DOHH2 (cell line): ENCODE measurements around the gene MYO1D.

Experiments
- H3F3A ChIP-seq: fragments of 200-600 bp; sonication (generic), shearing (Covaris generic); 2 replicates; pipeline ENCODE4 v1.6.0; 2016; ENCODE audit warnings: antibody characterized with exemption, mild to moderate bottlenecking; ENCODE audit not compliant: control insufficient read depth, insufficient read depth
- H3K27ac ChIP-seq: fragments of 200-600 bp; sonication (generic); 2 replicates; pipeline ENCODE4 v1.5.1; 2014; ENCODE audit warnings: low read depth, mild to moderate bottlenecking, low read length, moderate library complexity
- H3K27me3 ChIP-seq: fragments of 200-600 bp; sonication (generic); 2 replicates; pipeline ENCODE4 v1.6.1; 2014; ENCODE audit warnings: mild to moderate bottlenecking, low read length, mixed read lengths; ENCODE audit not compliant: control insufficient read depth
- H3K36me3 ChIP-seq: fragments of 200-600 bp; sonication (generic); 2 replicates; pipeline ENCODE4 v1.6.1; 2014; ENCODE audit warnings: mild to moderate bottlenecking, low read length, moderate library complexity, mixed read lengths; ENCODE audit not compliant: control insufficient read depth
- H3K4me1 ChIP-seq: fragments of 200-600 bp; sonication (generic); 2 replicates; pipeline ENCODE4 v1.6.1; 2014; ENCODE audit warnings: mild to moderate bottlenecking, low read length, mixed read lengths; ENCODE audit not compliant: control insufficient read depth
- H3K4me2 ChIP-seq: fragments of 200-600 bp; sonication (generic); 2 replicates; pipeline ENCODE4 v1.6.0; 2014; ENCODE audit warnings: mild to moderate bottlenecking, low read length, moderate library complexity
- H3K4me3 ChIP-seq: fragments of 200-600 bp; sonication (generic); 2 replicates; pipeline ENCODE4 v1.5.1; 2014; ENCODE audit warnings: mild to moderate bottlenecking, low read length, mixed read lengths
- H3K79me2 ChIP-seq: fragments of 200-600 bp; sonication (generic); 2 replicates; pipeline ENCODE4 v1.6.1; 2014; ENCODE audit warnings: mild to moderate bottlenecking, low read length, mixed read lengths; ENCODE audit not compliant: control insufficient read depth
- H3K9me2 ChIP-seq: fragments of 200-600 bp; sonication (generic); replicated peaks from 2 replicates; pipeline ENCODE4 v1.6.1; 2014; ENCODE audit warnings: mild to moderate bottlenecking, low read length, mixed read lengths; ENCODE audit not compliant: control insufficient read depth
- H3K9me3 ChIP-seq: fragments of 200-600 bp; sonication (generic); 2 replicates; pipeline ENCODE4 v1.6.1; 2014; ENCODE audit warnings: antibody characterized with exemption, low read length, mixed read lengths; ENCODE audit not compliant: control insufficient read depth, insufficient read depth
- H4K20me1 ChIP-seq: fragments of 200-600 bp; sonication (generic); 2 replicates; pipeline ENCODE4 v1.6.0; 2014; ENCODE audit warnings: low read depth, mild to moderate bottlenecking, antibody characterized with exemption, low read length, moderate library complexity; ENCODE audit not compliant: control insufficient read depth, insufficient read depth
- EZH2phosphoT487 ChIP-seq: fragments of 200-600 bp; sonication (generic); IDR thresholded peaks from 2 replicates; pipeline ENCODE4 v1.6.1; 2017; ENCODE audit warnings: borderline replicate concordance, mild to moderate bottlenecking, antibody characterized with exemption, low read length, moderate library complexity, mixed read lengths
- TF ChIP-seq, protein P1 (sequence below): fragments of 200-600 bp; sonication (generic); IDR thresholded peaks from one replicate; pipeline ENCODE4 v1.5.1; 2014; ENCODE audit warnings: antibody characterized with exemption, mild to moderate bottlenecking, low read depth, low read length; ENCODE audit not compliant: poor library complexity, severe bottlenecking

The MYO1D gene

DNA sequence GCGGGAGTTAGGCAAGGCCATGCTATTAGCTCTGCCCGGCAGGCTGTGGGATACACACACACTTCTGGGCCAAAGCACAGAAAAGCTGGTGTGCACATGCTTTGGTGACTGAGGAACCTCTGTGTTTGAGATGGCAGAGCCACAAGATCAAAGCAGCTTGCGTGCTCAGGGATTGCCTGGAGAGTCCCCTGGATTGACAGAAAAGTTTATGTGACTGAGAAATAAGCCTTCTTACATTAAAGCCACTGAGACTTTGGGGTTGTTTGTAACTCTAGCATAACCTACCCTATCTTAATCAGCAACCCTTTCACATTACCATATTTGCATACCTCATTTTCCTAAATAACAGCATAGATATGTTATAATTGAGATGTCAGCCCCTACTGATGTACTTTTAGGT lies 69.3 kb downstream of the MYO1D start:
- H3K4me2 ChIP-seq: no peak overlapping the region
- H3K9me3 ChIP-seq: no peaks in the 10 kb centered on the region
- no peaks in the 10 kb centered on the region for H3K4me1 ChIP-seq
- TF ChIP-seq, protein P1, sequence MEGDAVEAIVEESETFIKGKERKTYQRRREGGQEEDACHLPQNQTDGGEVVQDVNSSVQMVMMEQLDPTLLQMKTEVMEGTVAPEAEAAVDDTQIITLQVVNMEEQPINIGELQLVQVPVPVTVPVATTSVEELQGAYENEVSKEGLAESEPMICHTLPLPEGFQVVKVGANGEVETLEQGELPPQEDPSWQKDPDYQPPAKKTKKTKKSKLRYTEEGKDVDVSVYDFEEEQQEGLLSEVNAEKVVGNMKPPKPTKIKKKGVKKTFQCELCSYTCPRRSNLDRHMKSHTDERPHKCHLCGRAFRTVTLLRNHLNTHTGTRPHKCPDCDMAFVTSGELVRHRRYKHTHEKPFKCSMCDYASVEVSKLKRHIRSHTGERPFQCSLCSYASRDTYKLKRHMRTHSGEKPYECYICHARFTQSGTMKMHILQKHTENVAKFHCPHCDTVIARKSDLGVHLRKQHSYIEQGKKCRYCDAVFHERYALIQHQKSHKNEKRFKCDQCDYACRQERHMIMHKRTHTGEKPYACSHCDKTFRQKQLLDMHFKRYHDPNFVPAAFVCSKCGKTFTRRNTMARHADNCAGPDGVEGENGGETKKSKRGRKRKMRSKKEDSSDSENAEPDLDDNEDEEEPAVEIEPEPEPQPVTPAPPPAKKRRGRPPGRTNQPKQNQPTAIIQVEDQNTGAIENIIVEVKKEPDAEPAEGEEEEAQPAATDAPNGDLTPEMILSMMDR: no peak
- no peak for TF ChIP-seq EZH2phosphoT487
- no peaks in the 10 kb centered on the region; the same call in 1 of the 2 replicates for H3K27me3 ChIP-seq
- H3K4me3 ChIP-seq: no peak overlapping the region
- H3K36me3 ChIP-seq: no peaks in the 10 kb centered on the region
- no peaks in the 10 kb centered on the region for H3K79me2 ChIP-seq
- no peak overlapping the region for H3K27ac ChIP-seq
- no peaks in the 10 kb centered on the region for H4K20me1 ChIP-seq
- H3K9me2 ChIP-seq: no peaks in the 10 kb centered on the region
- no peaks in the 10 kb centered on the region for H3F3A ChIP-seq

DNA sequence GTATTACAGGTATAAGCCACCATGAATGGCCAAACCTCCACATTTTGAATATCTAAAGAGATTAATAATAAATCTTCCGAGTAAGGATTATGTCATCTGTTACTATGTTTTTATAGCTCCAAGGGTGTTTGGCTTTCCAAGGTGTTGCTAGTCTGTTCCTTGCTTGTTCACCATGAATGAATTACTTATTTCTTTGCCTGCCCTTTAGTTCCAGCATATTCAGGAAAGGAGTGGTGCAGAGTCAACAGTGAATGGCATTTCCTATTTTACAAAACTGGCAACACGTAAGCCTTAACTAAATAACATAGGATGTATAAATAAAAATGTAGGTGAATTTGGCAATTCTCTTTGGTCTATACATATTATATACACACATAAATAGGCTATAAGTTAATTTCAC lies 70.3 kb downstream of the MYO1D start:
- no peaks in the 10 kb centered on the region for H3K36me3 ChIP-seq
- no peaks in the 10 kb centered on the region for H3K79me2 ChIP-seq
- no peak overlapping the region for H3K4me3 ChIP-seq
- H4K20me1 ChIP-seq: no peaks in the 10 kb centered on the region
- no peaks in the 10 kb centered on the region for H3K9me3 ChIP-seq
- H3K4me2 ChIP-seq: no peak overlapping the region
- no peaks in the 10 kb centered on the region for H3K4me1 ChIP-seq
- H3K9me2 ChIP-seq: no peaks in the 10 kb centered on the region
- TF ChIP-seq EZH2phosphoT487: no peak
- TF ChIP-seq, protein P1: no peak
- H3K27ac ChIP-seq: no peak overlapping the region
- no peaks in the 10 kb centered on the region; the same call in 1 of the 2 replicates for H3K27me3 ChIP-seq
- no peaks in the 10 kb centered on the region for H3F3A ChIP-seq

DNA sequence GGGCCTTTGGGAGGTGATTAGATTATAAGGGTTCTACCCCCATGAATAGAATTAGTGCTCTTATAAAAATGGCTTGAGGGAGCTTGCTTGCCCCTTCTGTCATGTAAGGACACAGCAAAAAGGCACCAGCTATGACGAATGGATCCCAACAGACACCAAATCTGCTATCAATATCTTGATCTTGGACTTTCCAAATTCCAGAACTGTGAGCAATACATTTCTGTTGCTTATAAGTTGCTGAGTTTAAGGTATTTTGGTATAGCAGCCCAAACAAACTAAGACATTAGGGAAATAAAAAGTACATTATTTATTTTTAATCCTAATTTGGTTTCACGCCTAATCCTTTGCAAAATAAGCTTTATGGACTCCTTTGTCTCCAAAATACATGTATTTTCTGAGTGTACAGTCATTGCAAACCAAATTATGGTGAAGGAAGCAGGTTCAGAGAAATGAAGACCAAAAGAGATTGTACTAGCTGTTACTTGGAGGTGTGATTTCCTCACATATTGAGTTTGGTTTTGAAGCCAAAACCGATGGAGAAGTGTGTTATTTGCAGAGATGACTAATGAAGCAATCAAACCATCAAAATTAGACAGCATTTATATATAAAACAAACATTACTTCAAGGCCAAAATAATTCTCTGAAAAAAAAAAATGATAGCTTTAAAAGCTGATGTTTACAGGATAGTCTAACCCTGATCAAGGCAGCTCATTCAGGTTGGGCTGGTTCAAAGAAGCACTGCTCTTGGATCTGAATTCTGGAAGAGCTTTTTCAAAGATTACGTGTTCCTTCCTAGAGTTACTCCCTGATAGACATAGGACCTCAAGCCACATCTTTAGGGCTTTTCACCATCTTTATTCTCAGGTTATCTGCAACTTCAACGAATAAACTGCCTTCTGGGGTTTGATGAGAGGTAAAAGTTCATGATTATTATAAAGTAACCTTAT lies 71.6 kb downstream of the MYO1D start:
- Histone ChIP-seq H3K4me3 (no peak overlapping the region), H3K79me2 (no peaks in the 10 kb centered on the region), H3K9me3 (no peaks in the 10 kb centered on the region), H3K27me3 (no peaks in the 10 kb centered on the region; the same call in 1 of the 2 replicates), H3K4me2 (no peak overlapping the region), H3K4me1 (no peaks in the 10 kb centered on the region), H3K9me2 (no peaks in the 10 kb centered on the region), H3F3A (no peaks in the 10 kb centered on the region), H3K36me3 (no peaks in the 10 kb centered on the region), H3K27ac (no peak overlapping the region), H4K20me1 (no peaks in the 10 kb centered on the region)
- no peak for TF ChIP-seq EZH2phosphoT487

DNA sequence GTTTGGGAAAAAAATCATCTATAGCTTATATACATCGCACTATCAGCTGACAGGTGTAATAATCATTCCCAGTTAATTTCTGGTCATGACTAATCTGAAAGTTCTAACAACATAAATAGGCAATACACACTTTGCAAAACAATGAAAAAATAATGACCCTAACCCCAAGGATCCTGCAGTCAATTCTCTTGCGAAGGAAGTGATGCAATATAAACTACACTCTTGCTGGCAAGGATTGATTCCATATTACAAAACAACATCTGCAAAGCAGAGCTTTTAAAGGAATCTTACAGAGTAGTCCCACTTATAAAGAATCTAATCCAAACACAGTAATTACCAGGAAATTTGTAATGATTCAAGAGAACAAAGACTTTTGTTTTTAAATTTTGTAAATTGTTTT lies 73.4 kb downstream of the MYO1D start:
- no peak overlapping the region for H3K4me2 ChIP-seq
- H3K79me2 ChIP-seq: no peaks in the 10 kb centered on the region
- no peaks in the 10 kb centered on the region for H3K4me1 ChIP-seq
- no peak overlapping the region for H3K27ac ChIP-seq
- no peaks in the 10 kb centered on the region for H3K9me2 ChIP-seq
- no peaks in the 10 kb centered on the region for H3K9me3 ChIP-seq
- no peak overlapping the region for H3K4me3 ChIP-seq
- TF ChIP-seq EZH2phosphoT487: no peak
- TF ChIP-seq, protein P1: no peak
- H4K20me1 ChIP-seq: no peaks in the 10 kb centered on the region
- no peaks in the 10 kb centered on the region for H3K36me3 ChIP-seq
- peaks cover 3% of the 10 kb centered on the region; the same call in 1 of the 2 replicates for H3K27me3 ChIP-seq
- no peaks in the 10 kb centered on the region for H3F3A ChIP-seq
